ENCODE data around the gene FCRL4. TPM values are rescaled to one million over a fixed set of nuclear protein-coding genes. Genes with fewer than 3 reads are reported as not detected.
A peak's percentile ranks its signal among the peaks of the same experiment; 100 is the strongest.

Gene FCRL4
- polyA plus RNA-seq, 1 donor = 0.07 TPM

DNA sequence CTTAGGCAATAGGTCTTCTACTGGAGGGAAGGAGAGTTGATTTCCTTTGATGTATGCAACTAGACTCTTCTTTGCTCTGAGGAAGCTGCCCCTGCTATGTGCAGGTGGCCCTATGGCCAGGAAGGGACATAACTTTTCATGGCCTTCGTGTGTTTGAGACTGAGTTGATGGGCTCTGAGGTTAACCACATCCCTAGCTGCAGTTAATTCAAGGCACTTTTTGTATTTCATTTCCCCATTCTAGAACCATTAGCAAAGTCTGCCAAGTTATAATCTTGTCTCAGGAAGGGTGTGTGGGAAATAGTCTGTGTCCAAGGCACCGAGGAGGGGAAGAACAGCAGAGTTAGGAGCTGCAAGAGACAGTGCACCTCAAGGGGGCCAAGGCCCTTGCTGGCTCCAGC lies 2.5 kb downstream of the FCRL4 start:
- no peaks in the 10 kb centered on the region for H3K9me3 ChIP-seq (ENCODE audit: control insufficient read depth, low read depth, low read length)
- no CpG with 5 or more reads among the region's 2 CpGs for WGBS (ENCODE audit: insufficient coverage, low lambda C conversion rate)
- H3K4me1 ChIP-seq (ENCODE audit: control insufficient read depth, insufficient read depth, low read length) = no peaks in the 10 kb centered on the region
- H3K4me3 ChIP-seq (ENCODE audit: low read length) = no peak overlapping the region
- no peak overlapping the region for H3K27ac ChIP-seq (ENCODE audit: low read length)
- no peaks in the 10 kb centered on the region for H3K36me3 ChIP-seq (ENCODE audit: control insufficient read depth, insufficient read depth, low read length)
- DNase-seq = no peak
- H3K27me3 ChIP-seq (ENCODE audit: control insufficient read depth, insufficient read depth, low read length) = peaks cover 8% of the 10 kb centered on the region

- peak in 1 of 2 donors; percentile 35 for DNase-seq
- H3K4me1 ChIP-seq (ENCODE audit: control insufficient read depth, insufficient read depth, low read length) = no peaks in the 10 kb centered on the region
- H3K4me3 ChIP-seq (ENCODE audit: low read length) = no peak overlapping the region
- no CpG with 5 or more reads among the region's 4 CpGs for WGBS (ENCODE audit: insufficient coverage, low lambda C conversion rate)
- no peaks in the 10 kb centered on the region for H3K36me3 ChIP-seq (ENCODE audit: control insufficient read depth, insufficient read depth, low read length)
- no peak overlapping the region for H3K27ac ChIP-seq (ENCODE audit: low read length)
- no peaks in the 10 kb centered on the region for H3K9me3 ChIP-seq (ENCODE audit: control insufficient read depth, low read depth, low read length)
- peaks cover 15% of the 10 kb centered on the region for H3K27me3 ChIP-seq (ENCODE audit: control insufficient read depth, insufficient read depth, low read length)
Observed at GRCh38 chr1:157585984-157586383, 11.9 kb downstream of the FCRL4 start.

GRCh38 chr1:157584503-157584902 lies 13.4 kb downstream of the FCRL4 start:
- DNase-seq = no peak
- no CpG with 5 or more reads among the region's 3 CpGs for WGBS (ENCODE audit: insufficient coverage, low lambda C conversion rate)
- Histone ChIP-seq H3K27ac (ENCODE audit: low read length) (no peak overlapping the region), H3K9me3 (ENCODE audit: control insufficient read depth, low read depth, low read length) (no peaks in the 10 kb centered on the region), H3K36me3 (ENCODE audit: control insufficient read depth, insufficient read depth, low read length) (no peaks in the 10 kb centered on the region), H3K27me3 (ENCODE audit: control insufficient read depth, insufficient read depth, low read length) (peaks cover 14% of the 10 kb centered on the region), H3K4me3 (ENCODE audit: low read length) (no peak overlapping the region), H3K4me1 (ENCODE audit: control insufficient read depth, insufficient read depth, low read length) (no peaks in the 10 kb centered on the region)

DNA sequence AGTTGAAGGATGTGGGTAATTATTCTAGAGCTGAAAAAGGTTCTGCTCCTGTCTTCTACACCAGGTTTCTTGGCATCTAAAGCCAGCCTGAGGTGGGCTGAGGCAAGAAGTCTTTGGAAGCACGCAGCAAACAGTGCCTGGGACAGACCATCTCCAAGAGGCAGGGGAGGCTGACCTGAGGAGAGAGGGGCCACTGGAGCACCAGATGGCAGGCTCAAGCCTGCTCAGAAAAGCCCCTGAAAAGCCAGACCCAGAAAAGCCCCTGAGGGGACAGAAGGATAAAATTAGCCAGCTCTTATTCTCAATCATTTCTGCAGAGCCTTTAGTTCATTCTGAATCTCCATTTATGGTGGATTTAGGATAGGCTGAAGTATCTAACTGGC lies 17.1 kb downstream of the FCRL4 start:
- no peaks in the 10 kb centered on the region for H3K36me3 ChIP-seq (ENCODE audit: control insufficient read depth, insufficient read depth, low read length)
- H3K4me1 ChIP-seq (ENCODE audit: control insufficient read depth, insufficient read depth, low read length) = no peaks in the 10 kb centered on the region
- WGBS (ENCODE audit: insufficient coverage, low lambda C conversion rate) = no CpG with 5 or more reads among the region's 1 CpG
- H3K27ac ChIP-seq (ENCODE audit: low read length) = no peak overlapping the region
- H3K4me3 ChIP-seq (ENCODE audit: low read length) = no peak overlapping the region
- H3K9me3 ChIP-seq (ENCODE audit: control insufficient read depth, low read depth, low read length) = no peaks in the 10 kb centered on the region
- peaks cover 9% of the 10 kb centered on the region for H3K27me3 ChIP-seq (ENCODE audit: control insufficient read depth, insufficient read depth, low read length)
- DNase-seq = no peak

DNA sequence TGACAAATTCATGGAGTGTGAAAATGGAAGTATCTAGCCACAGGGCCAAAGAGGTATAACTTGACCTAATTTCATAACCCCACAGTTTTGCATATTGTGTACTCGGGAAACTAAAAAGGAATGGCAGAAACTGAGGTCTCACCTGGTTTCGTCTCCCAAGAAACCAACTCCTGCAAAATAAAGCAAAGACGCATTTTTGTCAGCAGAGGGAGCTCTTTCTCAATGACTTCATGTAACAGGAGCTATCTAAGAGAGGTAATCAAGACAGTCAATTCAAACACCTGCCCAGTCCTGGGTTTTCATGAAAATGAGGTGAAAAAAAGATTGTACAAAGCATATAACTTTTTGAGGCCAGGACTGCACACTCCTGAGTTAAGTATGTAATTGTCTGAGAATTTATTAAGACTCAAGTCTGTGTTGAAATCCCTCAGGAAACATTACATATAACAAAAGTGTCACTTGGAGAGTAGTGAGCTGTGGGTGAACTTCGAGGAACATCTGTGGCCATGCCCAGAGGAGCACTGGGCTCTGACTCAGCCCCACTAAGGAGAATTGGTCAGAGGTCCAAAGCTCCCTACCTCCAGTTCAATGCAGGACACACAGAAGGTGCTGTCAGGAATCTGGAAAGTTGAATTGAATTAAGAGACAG lies 17.6 kb downstream of the FCRL4 start:
- H3K4me1 ChIP-seq (ENCODE audit: control insufficient read depth, insufficient read depth, low read length) = no peaks in the 10 kb centered on the region
- H3K27ac ChIP-seq (ENCODE audit: low read length) = no peak overlapping the region
- H3K27me3 ChIP-seq (ENCODE audit: control insufficient read depth, insufficient read depth, low read length) = peaks cover 9% of the 10 kb centered on the region
- no peaks in the 10 kb centered on the region for H3K9me3 ChIP-seq (ENCODE audit: control insufficient read depth, low read depth, low read length)
- no peak overlapping the region for H3K4me3 ChIP-seq (ENCODE audit: low read length)
- whole genome bisulfite sequencing (ENCODE audit: insufficient coverage, low lambda C conversion rate) = no CpG with 5 or more reads among the region's 4 CpGs
- DNase-seq = peak; percentile 53 to 58
- H3K36me3 ChIP-seq (ENCODE audit: control insufficient read depth, insufficient read depth, low read length) = no peaks in the 10 kb centered on the region

- no peak overlapping the region for H3K27ac ChIP-seq (ENCODE audit: low read length)
- H3K4me3 ChIP-seq (ENCODE audit: low read length) = no peak overlapping the region
- no peak for DNase-seq
- no peaks in the 10 kb centered on the region for H3K9me3 ChIP-seq (ENCODE audit: control insufficient read depth, low read depth, low read length)
- H3K27me3 ChIP-seq (ENCODE audit: control insufficient read depth, insufficient read depth, low read length) = no peaks in the 10 kb centered on the region
- 100% methylated on average over 1 of the region's 3 CpGs for WGBS (ENCODE audit: insufficient coverage, low lambda C conversion rate)
- no peaks in the 10 kb centered on the region for H3K4me1 ChIP-seq (ENCODE audit: control insufficient read depth, insufficient read depth, low read length)
- H3K36me3 ChIP-seq (ENCODE audit: control insufficient read depth, insufficient read depth, low read length) = no peaks in the 10 kb centered on the region
Observed at GRCh38 chr1:157577420-157577819, 20.5 kb downstream of the FCRL4 start.

GRCh38 chr1:157575744-157576143 lies 22.1 kb downstream of the FCRL4 start:
- 100% methylated on average over 1 of the region's 2 CpGs for WGBS (ENCODE audit: insufficient coverage, low lambda C conversion rate)

GRCh38 chr1:157574836-157575235 lies 23.0 kb downstream of the FCRL4 start:
- no peaks in the 10 kb centered on the region for H3K9me3 ChIP-seq (ENCODE audit: control insufficient read depth, low read depth, low read length)
- H3K4me1 ChIP-seq (ENCODE audit: control insufficient read depth, insufficient read depth, low read length) = no peaks in the 10 kb centered on the region
- H3K27me3 ChIP-seq (ENCODE audit: control insufficient read depth, insufficient read depth, low read length) = no peaks in the 10 kb centered on the region
- no peak overlapping the region for H3K27ac ChIP-seq (ENCODE audit: low read length)
- no peak for DNase-seq
- H3K36me3 ChIP-seq (ENCODE audit: control insufficient read depth, insufficient read depth, low read length) = no peaks in the 10 kb centered on the region
- H3K4me3 ChIP-seq (ENCODE audit: low read length) = no peak overlapping the region
- no CpG with 5 or more reads among the region's 1 CpG for WGBS (ENCODE audit: insufficient coverage, low lambda C conversion rate)

More at GRCh38 chr1:157575744-157576143, 22.1 kb downstream of the FCRL4 start:
- H3K4me3 ChIP-seq (ENCODE audit: low read length) = no peak overlapping the region
- H3K36me3 ChIP-seq (ENCODE audit: control insufficient read depth, insufficient read depth, low read length) = no peaks in the 10 kb centered on the region
- H3K27ac ChIP-seq (ENCODE audit: low read length) = no peak overlapping the region
- DNase-seq = no peak
- no peaks in the 10 kb centered on the region for H3K4me1 ChIP-seq (ENCODE audit: control insufficient read depth, insufficient read depth, low read length)
- no peaks in the 10 kb centered on the region for H3K27me3 ChIP-seq (ENCODE audit: control insufficient read depth, insufficient read depth, low read length)
- no peaks in the 10 kb centered on the region for H3K9me3 ChIP-seq (ENCODE audit: control insufficient read depth, low read depth, low read length)

GRCh38 chr1:157566484-157567300 lies 31.2 kb downstream of the FCRL4 start:
- no peaks in the 10 kb centered on the region for H3K36me3 ChIP-seq (ENCODE audit: control insufficient read depth, insufficient read depth, low read length)
- no peak overlapping the region for H3K27ac ChIP-seq (ENCODE audit: low read length)
- no peaks in the 10 kb centered on the region for H3K9me3 ChIP-seq (ENCODE audit: control insufficient read depth, low read depth, low read length)
- no peaks in the 10 kb centered on the region for H3K27me3 ChIP-seq (ENCODE audit: control insufficient read depth, insufficient read depth, low read length)
- WGBS (ENCODE audit: insufficient coverage, low lambda C conversion rate) = no CpG with 5 or more reads among the region's 14 CpGs
- no peaks in the 10 kb centered on the region for H3K4me1 ChIP-seq (ENCODE audit: control insufficient read depth, insufficient read depth, low read length)
- DNase-seq = no peak
- no peak overlapping the region for H3K4me3 ChIP-seq (ENCODE audit: low read length)

GRCh38 chr1:157562515-157562914 lies 35.4 kb downstream of the FCRL4 start:
- H3K36me3 ChIP-seq (ENCODE audit: control insufficient read depth, insufficient read depth, low read length) = no peaks in the 10 kb centered on the region
- no CpG with 5 or more reads among the region's 2 CpGs for WGBS (ENCODE audit: insufficient coverage, low lambda C conversion rate)

More at GRCh38 chr1:157562515-157562914, 35.4 kb downstream of the FCRL4 start:
- H3K9me3 ChIP-seq (ENCODE audit: control insufficient read depth, low read depth, low read length) = no peaks in the 10 kb centered on the region
- H3K27me3 ChIP-seq (ENCODE audit: control insufficient read depth, insufficient read depth, low read length) = no peaks in the 10 kb centered on the region
- no peak overlapping the region for H3K27ac ChIP-seq (ENCODE audit: low read length)
- no peaks in the 10 kb centered on the region for H3K4me1 ChIP-seq (ENCODE audit: control insufficient read depth, insufficient read depth, low read length)
- no peak overlapping the region for H3K4me3 ChIP-seq (ENCODE audit: low read length)
- DNase-seq = no peak
